Gastrocnemius medialis (tissue), 4 donors: ENCODE data around the gene OSM.

Experiments used
- CTCF ChIP-seq, 5 experiments: fragments of 450-650 bp in 3 of 5; fragments of 200-600 bp in 2 of 5; sonication (generic) in 2 of 5; IDR thresholded peaks in 4 of 5; conservative IDR thresholded peaks in 1 of 5; 1 replicate in 4 of 5; 2 replicates in 1 of 5; pipeline ENCODE4 v1.5.1; 2016 to 2019; ENCODE audit warnings: antibody characterized with exemption in 5 of 5, mild to moderate bottlenecking in 3 of 5, moderate library complexity in 3 of 5
- POLR2A ChIP-seq, 2 donors: fragments of 450-650 bp; IDR thresholded peaks; one replicate each; pipeline ENCODE4 v1.6.1; 2017; ENCODE audit warnings: antibody characterized with exemption in 2 of 2, mild to moderate bottlenecking in 2 of 2, moderate library complexity in 2 of 2

- TF ChIP-seq CTCF (IDR thresholded peaks at IDR 0.05 in 4 of 5, conservative IDR thresholded peaks at IDR 0.05 in 1 of 5) (no peak), POLR2A (IDR thresholded peaks at IDR 0.05) (no peak)
These were observed 12.6 kb upstream of the OSM start for GRCh38 chr22:30279046-30279788.
